Measurements from ENCODE around the gene LCT.

DNA sequence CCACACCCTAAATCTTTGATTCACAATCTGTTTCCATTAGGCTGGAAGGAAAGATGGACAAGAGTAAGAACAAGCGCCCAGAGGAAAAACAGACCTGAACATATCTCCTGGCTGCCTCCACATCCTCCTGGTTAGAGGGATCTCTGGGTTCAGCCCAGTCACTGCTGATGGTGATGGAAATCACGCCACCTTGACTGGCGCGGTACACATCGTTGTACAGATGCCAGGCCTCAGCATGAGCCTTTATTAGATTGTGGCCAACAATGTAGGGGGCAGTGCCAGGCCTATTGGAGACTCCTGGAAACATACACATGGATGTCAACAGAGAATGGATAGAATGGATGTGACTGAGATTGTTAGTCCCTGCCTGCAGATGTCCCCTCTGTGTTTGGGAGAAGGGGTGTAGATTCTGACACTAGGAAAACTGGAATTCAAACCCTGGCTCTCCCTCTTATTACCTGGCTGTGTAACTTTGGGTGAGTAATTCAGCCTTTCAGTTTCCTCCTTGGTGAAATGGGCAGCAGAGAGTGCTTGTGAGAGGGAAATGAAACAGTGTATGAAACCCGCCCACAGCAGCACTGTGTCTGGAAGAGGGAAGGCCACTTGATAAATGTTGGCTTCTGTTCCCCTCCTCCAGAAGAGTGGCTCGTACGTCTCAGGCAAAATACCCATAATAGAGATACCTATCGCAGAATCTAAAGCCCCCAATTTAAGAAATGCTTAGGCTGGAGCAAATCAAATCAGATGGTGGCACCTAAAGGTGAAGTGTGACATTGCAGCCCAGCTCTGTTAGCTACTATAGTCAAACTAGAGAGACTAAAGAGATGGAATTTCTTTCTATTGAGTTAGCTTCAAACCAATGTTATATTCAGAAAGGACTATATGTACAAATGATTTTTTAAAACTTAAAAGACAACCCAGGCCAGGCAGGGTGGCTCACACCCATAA is 36.2 kb downstream of the LCT start:
- TF ChIP-seq, protein P1, sequence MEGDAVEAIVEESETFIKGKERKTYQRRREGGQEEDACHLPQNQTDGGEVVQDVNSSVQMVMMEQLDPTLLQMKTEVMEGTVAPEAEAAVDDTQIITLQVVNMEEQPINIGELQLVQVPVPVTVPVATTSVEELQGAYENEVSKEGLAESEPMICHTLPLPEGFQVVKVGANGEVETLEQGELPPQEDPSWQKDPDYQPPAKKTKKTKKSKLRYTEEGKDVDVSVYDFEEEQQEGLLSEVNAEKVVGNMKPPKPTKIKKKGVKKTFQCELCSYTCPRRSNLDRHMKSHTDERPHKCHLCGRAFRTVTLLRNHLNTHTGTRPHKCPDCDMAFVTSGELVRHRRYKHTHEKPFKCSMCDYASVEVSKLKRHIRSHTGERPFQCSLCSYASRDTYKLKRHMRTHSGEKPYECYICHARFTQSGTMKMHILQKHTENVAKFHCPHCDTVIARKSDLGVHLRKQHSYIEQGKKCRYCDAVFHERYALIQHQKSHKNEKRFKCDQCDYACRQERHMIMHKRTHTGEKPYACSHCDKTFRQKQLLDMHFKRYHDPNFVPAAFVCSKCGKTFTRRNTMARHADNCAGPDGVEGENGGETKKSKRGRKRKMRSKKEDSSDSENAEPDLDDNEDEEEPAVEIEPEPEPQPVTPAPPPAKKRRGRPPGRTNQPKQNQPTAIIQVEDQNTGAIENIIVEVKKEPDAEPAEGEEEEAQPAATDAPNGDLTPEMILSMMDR (conservative IDR thresholded peaks at IDR 0.05; ENCODE audit: low read depth in 2 of 2): peak in 1 of 2 experiments; percentile 32; a peak in 2 of 4 replicates
- TF ChIP-seq POLR2AphosphoS5 (IDR thresholded peaks at IDR 0.05; ENCODE audit: low read depth) (no peak), EZH2 (IDR thresholded peaks at IDR 0.05; ENCODE audit: low read depth, unreplicated experiment) (no peak), ZNF114 (CRISPR knock-in tag; IDR thresholded peaks at IDR 0.05) (no peak), CREB1 (CRISPR knock-in tag; IDR thresholded peaks at IDR 0.05; ENCODE audit: low read depth) (no peak), EZH2phosphoT487 (IDR thresholded peaks at IDR 0.05; ENCODE audit: unreplicated experiment) (no peak), JUNB (IDR thresholded peaks at IDR 0.05; ENCODE audit: unreplicated experiment) (no peak)
- TF ChIP-seq, protein P2, sequence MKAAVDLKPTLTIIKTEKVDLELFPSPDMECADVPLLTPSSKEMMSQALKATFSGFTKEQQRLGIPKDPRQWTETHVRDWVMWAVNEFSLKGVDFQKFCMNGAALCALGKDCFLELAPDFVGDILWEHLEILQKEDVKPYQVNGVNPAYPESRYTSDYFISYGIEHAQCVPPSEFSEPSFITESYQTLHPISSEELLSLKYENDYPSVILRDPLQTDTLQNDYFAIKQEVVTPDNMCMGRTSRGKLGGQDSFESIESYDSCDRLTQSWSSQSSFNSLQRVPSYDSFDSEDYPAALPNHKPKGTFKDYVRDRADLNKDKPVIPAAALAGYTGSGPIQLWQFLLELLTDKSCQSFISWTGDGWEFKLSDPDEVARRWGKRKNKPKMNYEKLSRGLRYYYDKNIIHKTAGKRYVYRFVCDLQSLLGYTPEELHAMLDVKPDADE (IDR thresholded peaks at IDR 0.05): no peak
- TF ChIP-seq, protein P3, sequence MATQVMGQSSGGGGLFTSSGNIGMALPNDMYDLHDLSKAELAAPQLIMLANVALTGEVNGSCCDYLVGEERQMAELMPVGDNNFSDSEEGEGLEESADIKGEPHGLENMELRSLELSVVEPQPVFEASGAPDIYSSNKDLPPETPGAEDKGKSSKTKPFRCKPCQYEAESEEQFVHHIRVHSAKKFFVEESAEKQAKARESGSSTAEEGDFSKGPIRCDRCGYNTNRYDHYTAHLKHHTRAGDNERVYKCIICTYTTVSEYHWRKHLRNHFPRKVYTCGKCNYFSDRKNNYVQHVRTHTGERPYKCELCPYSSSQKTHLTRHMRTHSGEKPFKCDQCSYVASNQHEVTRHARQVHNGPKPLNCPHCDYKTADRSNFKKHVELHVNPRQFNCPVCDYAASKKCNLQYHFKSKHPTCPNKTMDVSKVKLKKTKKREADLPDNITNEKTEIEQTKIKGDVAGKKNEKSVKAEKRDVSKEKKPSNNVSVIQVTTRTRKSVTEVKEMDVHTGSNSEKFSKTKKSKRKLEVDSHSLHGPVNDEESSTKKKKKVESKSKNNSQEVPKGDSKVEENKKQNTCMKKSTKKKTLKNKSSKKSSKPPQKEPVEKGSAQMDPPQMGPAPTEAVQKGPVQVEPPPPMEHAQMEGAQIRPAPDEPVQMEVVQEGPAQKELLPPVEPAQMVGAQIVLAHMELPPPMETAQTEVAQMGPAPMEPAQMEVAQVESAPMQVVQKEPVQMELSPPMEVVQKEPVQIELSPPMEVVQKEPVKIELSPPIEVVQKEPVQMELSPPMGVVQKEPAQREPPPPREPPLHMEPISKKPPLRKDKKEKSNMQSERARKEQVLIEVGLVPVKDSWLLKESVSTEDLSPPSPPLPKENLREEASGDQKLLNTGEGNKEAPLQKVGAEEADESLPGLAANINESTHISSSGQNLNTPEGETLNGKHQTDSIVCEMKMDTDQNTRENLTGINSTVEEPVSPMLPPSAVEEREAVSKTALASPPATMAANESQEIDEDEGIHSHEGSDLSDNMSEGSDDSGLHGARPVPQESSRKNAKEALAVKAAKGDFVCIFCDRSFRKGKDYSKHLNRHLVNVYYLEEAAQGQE (IDR thresholded peaks at IDR 0.05; ENCODE audit: unreplicated experiment): no peak

All from GM23338 (cell line).